Islet of Langerhans (tissue), 1 donor: Measurements from ENCODE around the gene SNTG2.
"Not testable (repeated sequence)": the region's sequence is repeated elsewhere in the genome, so short reads cannot be mapped to it uniquely, and the experiment has no call there.

Source experiments
- FAIRE-seq: peaks from one replicate; lab custom pipeline; 2011; peaks lifted over from hg19 to GRCh38; lab: Jason Lieb, UNC

Gene SNTG2

DNA sequence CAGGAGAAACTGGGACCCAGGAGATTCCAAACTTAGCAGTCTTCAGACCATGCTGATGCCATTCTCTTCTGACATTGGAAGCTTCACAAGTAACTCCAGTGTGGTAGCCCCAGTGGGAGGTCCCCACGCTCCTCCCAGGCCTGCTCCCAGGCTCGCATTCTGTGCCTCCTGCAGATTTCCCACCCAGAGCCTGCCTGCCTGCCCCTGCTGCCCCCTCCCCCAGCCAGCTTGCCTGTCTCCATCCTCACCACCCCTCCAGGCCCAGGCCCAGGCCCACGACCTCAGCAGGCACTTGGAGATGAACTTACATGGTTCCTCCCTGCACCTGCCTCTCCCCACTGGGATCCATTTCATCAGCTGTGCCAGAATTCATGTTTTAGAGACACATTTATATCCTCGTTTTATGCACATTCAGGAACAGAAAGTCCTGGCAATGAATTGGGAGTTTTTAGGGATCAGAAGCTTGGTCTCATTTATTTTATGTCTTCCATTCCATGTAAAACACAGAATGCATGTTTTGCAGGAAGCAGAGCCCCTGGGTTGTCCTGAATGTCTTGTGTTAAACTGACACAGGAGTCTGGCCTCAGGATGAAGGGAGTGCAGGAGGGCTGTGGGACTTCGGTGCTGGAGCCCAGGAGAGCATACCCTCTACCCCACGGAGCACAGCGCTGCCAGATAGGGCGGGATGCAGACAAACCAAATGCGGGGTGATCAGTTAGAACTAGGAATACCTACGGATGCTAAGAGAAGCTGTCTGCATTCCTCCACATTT is 150.5 kb downstream of the SNTG2 start:
- no peak for FAIRE-seq

DNA sequence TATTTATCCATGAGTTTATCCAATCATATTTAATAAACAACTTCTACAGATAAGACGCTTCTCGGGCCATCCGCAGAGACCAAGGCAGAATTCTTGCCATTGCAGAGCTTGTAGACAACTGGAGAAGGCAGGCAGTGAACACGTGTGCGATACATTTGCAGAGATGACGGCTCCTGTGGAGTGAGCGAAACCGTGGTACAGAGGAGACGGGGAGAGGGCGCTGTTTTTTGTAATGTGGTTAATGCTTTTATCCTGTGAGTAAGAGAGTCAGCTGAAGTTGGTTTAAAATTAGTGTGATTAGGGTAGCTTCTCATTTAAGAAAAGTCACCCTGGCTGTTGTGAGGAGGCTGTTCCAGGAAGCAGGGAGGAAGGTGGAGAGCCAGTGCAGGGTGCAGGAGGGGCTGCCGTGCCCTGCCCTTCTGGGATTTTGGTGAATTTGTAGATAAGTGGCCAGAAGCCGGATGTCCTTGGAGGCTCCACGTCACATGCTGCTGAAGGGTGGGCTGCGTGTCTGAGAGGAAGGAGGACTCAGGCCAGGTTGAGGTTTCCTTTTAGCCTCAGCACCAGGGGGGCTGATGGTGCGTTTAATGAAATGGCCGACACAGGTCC is 151.4 kb downstream of the SNTG2 start:
- no peak for FAIRE-seq

DNA sequence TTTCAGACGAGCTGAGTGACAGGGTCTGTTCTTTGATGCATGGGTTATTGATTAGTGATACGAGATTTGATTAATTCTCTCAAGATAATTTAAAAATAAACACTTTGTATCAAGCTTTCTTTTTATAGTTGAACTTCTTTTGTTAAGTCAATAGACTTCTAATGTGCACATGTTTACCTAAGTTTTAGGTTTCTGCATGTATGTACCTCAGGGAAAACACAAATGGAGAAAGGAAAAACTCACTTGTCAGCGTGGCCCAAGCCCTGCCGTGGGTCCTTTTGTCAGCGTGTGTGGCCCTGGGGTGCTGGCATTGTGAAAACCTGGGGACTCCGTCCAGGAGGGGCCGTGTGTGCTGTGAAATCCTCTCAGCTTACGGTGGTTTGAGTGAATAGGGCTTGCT is 153.7 kb downstream of the SNTG2 start:
- no peak for FAIRE-seq

GRCh38 chr2:1106344-1106743 is 155.7 kb downstream of the SNTG2 start:
- FAIRE-seq = not testable (repeated sequence)

DNA sequence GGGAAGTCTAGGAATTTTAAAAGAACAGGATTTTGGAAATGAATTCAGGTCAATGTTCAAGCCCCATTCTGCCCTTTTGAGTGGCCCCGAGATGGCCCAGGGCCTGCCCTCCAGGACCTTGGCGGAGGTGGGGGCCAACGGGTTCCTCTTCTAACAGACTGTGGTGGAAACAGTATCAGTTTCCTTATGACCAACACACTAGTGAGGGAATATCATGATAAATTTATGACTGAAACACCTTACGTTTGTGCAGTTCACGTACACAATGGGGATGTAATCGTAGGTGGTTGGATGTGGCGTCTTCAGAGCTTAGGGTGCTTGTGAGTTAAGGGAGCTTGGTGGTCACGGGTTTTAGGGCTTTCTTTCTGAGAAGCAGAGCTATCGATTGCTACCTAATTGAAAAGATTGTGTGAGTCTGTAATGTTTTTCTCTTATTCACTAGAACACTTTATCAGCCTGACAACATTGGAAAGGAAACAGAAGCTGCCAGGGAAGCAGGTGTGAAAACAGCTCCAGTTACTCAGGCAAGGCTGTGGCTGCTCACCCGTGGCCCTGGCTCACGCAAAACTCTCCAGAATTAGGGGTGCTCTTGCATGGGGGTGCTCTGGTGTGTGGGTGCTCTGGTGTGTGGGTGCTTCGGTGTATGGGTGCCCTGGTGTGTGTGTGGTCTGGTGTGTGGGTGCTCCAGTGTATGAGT is 165.3 kb downstream of the SNTG2 start:
- no peak for FAIRE-seq

GRCh38 chr2:1117569-1117968 is 166.9 kb downstream of the SNTG2 start:
- no peak for FAIRE-seq

- no peak for FAIRE-seq
Observed at GRCh38 chr2:1125217-1125616, 174.6 kb downstream of the SNTG2 start.

- FAIRE-seq = no peak
Observed at GRCh38 chr2:1125633-1126370, 175.2 kb downstream of the SNTG2 start.

DNA sequence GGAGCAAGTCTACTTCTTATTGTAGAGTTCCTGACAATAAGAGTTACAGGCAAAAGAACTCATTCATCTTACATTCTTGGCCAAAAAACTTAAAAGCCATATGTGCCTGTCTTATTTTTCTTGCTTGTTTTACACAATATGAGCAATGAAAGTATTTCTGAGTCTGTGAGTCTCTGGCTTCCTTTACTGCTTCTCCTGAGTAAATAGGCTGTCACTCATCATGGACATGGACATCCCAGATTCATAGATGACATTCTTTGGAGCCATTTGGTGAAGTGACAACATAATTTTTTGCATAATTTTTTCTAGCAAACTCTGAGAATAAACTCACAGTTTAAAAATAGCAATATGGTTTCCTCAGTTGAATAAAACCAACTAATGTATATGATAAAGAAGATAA is 179.3 kb downstream of the SNTG2 start:
- FAIRE-seq = no peak

DNA sequence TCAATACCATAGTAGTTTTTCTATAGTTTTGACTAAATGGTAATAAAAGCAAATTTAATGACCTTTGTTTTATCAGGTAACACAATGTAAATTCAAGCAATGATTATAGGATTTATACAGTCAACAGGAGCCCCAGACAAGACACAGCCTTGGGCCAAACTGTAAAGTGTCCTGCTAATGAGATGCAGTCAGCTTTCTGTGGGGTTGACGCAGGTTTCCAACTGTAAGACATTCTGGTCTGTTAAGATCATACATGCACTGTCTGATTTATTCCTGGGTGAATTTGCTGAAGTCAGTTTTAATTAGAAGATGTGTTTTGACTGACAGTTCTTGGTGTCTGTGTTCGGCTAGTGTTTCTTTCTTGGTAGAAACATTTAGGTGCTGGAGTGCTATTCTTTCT is 180.3 kb downstream of the SNTG2 start:
- no peak for FAIRE-seq

DNA sequence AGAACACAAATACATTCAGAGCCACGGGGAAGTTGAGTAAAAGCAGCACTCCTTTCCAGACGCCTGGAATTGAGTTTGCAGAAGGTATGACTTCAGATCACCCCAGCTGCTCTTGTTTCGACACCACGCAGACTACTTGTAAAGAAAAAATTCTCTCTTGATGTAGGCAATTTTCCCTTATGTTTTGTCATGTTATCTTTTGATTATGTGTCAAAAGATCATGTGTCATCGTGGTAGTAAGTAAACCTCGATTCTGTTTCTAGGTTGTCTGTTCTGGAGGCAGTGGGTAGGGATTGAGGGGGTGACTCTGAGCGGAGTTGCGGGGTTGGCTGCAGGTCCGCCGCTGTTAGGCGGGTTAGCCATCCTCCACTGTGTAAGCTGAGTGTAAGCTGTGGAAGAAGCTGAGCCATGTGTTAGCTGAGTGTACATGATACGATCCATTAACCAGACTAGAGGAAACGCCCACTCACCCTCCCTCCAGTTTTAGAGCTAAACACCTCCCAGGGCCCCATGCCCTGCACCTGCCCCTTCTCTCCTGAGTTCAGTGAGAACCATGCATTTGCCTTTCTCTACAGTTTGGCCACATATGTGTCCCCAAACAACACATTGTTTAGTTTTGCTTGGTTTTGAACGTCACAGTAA is 181.8 kb downstream of the SNTG2 start:
- FAIRE-seq = no peak

DNA sequence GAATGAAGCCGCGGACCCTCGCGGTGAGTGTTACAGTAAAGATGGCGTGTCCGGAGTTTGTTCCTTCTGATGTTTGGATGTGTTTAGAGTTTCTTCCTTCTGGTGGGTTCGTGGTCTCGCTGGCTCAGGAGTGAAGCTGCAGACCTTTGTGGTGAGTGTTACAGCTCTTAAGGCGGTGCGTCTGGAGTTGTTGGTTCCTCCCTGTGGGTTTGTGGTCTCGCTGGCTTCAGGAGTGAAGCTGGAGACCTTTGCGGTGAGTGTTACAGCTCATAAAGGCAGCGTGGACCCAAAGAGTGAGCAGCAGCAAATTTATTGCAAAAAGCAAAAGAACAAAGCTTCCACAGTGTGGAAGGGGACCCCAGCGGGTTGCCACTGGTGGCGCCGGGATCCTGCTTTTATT is 183.2 kb downstream of the SNTG2 start:
- not testable (repeated sequence) for FAIRE-seq

DNA sequence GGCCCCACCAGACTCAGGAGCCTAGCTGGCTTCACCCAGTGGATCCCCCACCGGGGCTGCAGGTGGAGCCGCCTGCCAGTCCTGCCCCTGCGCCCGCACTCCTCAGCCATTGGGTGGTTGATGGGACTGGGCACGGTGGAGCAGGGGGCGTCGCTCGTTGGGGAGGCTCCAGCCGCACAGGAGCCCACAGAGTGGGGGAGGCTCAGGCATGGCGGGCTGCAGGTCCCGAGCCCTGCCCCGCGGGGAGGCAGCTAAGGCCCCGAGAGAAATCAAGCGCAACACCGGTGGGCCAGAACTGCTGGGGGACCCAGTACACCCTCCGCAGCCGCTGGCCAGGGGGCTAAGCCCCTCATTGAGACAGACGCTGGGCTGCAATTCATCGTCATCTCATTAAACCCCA is 184.0 kb downstream of the SNTG2 start:
- no peak for FAIRE-seq

GRCh38 chr2:1136067-1136466 is 185.4 kb downstream of the SNTG2 start:
- FAIRE-seq = no peak

DNA sequence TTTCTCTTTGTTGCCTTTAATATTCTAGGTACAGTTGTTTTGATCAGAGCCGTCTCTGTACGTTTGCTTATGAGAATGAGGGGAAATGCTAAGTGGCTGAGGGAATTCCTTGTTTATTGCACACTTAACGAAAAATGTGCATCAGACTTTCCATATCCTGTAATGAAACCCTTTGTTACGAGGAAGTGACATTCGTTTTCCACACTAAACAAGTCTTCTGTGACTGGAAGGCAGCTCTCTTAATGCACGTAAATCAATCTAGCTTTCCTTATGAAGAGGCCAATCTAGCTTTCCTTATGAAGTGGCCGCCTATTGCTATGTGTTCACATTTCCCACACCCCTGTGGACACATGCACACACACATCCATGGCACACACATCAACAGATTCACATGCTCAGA is 186.2 kb downstream of the SNTG2 start:
- no peak for FAIRE-seq

GRCh38 chr2:1137264-1137663 is 186.6 kb downstream of the SNTG2 start:
- FAIRE-seq = no peak

DNA sequence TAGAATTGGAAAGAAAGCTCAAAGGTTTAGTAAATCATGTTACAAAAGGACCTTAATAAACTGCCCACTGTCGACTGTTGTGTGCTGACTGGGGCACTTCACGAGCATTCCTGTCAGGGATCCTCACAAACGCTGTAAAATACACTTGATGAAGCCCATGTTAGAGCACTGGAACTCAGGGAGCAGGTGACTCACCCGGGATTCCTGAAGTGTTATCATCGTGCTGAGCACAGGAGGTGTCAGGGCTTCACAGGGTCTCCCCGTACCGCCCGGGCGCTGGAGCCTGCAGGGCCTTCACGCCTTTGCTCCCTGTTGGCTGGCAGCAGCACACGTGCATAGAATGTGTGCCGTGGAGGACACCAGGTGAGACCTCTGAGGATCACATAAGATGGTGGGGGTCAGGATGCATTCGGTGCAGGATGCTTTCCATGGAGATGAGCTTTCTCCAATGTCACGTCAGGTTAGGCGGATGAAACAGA is 187.3 kb downstream of the SNTG2 start:
- FAIRE-seq = no peak

GRCh38 chr2:1140389-1141003 is 189.8 kb downstream of the SNTG2 start:
- no peak for FAIRE-seq

- FAIRE-seq = no peak
Observed at GRCh38 chr2:1141079-1141478, 190.4 kb downstream of the SNTG2 start.

- no peak for FAIRE-seq
Observed at GRCh38 chr2:1143129-1143528, 192.5 kb downstream of the SNTG2 start.

- FAIRE-seq = no peak
Observed at GRCh38 chr2:1147873-1148612, 197.4 kb downstream of the SNTG2 start.
